ENCODE measurements around the gene TBC1D24.
"Not testable (repeated sequence)": the region's sequence is repeated elsewhere in the genome, so short reads cannot be mapped to it uniquely, and the experiment has no call there.

DNA sequence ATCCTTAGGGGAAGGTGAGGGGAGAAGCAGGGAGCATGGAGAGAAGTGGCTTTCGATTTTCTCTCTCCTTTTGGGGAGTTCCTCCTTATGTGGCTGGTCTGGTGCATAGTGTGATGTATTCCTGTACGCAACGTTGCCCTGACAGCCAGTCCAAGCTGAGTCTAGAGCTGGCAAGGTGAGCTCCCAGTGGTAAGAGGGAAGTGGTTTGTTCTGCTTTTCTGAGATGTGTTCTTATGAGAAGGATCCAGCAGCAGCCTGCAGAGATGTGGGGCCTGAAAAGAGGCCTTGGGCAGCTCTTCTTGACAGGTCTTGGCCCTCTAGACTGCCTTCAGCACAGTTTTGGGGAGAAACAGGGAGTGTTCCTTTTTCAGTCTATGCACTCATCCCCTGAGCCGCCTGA is 66.0 kb downstream of the TBC1D24 start:
- TF ChIP-seq CTCF, POLR2A (IDR thresholded peaks at IDR 0.05): not testable (repeated sequence)

Data from heart left ventricle (tissue), 13 donors.